Measurements from ENCODE around the gene ZBTB48. TPM values are rescaled to one million over a fixed set of nuclear protein-coding genes. Genes with fewer than 3 reads are reported as not detected.

Gene ZBTB48
- total and polyA plus RNA-seq, 4 donors, result 8.3 to 18.1 (median 13.1) TPM

DNA sequence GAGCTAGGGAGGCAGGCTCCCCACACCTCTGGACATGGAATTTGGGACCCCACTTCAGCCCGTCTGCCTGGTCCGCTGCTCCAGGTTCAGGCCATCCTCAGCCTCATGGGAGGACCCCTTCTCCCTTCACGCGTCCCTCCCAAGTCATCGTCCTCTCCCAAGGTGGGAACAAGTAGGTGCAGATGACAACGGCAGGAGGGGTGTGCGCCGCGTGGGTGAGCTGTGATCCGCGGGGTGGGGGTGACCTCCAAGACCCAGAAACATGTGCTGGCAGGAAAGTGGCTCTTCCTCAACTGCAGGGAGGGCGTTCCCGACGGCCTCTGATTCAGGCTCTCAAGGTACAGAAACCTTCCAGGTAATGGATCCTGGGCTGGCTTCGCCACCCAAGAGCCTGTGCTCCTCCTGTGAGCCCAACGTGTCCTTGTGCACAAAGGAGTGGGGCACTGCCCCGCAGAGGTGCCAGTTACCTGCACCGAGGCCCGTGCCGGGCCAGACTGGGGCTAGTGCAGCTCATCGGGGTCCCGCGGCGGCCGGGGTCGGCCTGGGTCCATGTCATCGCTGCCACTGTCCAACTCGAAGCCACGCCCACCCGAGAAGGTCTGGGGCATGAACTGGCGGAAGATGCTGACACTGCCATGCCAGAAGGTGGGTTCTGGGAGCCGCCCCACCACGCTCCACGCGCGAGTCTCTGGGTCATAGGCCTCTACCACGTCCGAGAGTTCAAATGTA is 13.2 kb downstream of the ZBTB48 start:
- no peak for DNase-seq (ENCODE audit: low spot score)

DNA sequence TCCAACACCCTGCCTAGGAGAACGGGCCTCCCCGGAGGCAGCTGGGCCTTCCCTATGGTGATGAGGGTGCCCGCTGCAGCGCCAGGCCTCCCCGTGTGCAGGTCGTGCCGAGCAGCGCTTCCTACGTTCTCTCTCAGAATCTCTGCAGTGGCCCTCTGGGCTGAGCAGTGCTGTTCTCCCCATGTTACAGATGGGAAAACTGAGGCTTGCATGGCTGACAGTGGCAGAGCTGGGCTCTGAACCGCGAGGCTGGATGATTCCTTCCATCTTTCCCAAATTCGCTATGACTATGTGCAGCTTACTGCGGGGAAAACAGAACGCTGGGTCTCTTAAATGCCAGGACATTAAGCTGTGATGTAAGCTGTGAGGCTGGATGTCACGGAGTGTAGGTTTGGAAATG is 14.0 kb downstream of the ZBTB48 start:
- H3K36me3 ChIP-seq (ENCODE audit: control insufficient read depth in 4 of 4, insufficient read depth in 3 of 4, low read depth in 1 of 4, low read length in 3 of 4), result peaks cover 26 to 71% (median 47%) of the 10 kb centered on the region in 4 donors
- no peaks in the 10 kb centered on the region for H3K9me3 ChIP-seq (ENCODE audit: control insufficient read depth in 4 of 4, low read length in 3 of 4)
- no peak for DNase-seq (ENCODE audit: low spot score)
- no peak overlapping the region for H3K9ac ChIP-seq (ENCODE audit: low read depth in 1 of 2, low read length in 2 of 2)
- peaks cover 0 to 19% (median 11%) of the 10 kb centered on the region in 4 donors for H3K4me1 ChIP-seq (ENCODE audit: control insufficient read depth in 4 of 4, insufficient read depth in 4 of 4, low read length in 3 of 4)
- TF ChIP-seq, protein P1, sequence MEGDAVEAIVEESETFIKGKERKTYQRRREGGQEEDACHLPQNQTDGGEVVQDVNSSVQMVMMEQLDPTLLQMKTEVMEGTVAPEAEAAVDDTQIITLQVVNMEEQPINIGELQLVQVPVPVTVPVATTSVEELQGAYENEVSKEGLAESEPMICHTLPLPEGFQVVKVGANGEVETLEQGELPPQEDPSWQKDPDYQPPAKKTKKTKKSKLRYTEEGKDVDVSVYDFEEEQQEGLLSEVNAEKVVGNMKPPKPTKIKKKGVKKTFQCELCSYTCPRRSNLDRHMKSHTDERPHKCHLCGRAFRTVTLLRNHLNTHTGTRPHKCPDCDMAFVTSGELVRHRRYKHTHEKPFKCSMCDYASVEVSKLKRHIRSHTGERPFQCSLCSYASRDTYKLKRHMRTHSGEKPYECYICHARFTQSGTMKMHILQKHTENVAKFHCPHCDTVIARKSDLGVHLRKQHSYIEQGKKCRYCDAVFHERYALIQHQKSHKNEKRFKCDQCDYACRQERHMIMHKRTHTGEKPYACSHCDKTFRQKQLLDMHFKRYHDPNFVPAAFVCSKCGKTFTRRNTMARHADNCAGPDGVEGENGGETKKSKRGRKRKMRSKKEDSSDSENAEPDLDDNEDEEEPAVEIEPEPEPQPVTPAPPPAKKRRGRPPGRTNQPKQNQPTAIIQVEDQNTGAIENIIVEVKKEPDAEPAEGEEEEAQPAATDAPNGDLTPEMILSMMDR (IDR thresholded peaks at IDR 0.05; ENCODE audit: low read depth, low read length, missing input control), result no peak
- TF ChIP-seq, protein P2, sequence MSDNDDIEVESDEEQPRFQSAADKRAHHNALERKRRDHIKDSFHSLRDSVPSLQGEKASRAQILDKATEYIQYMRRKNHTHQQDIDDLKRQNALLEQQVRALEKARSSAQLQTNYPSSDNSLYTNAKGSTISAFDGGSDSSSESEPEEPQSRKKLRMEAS (IDR thresholded peaks at IDR 0.05), result no peak
- TF ChIP-seq, protein P3, sequence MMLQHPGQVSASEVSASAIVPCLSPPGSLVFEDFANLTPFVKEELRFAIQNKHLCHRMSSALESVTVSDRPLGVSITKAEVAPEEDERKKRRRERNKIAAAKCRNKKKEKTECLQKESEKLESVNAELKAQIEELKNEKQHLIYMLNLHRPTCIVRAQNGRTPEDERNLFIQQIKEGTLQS (IDR thresholded peaks at IDR 0.05), result no peak
- no peaks in the 10 kb centered on the region for H3K27me3 ChIP-seq (ENCODE audit: control insufficient read depth in 4 of 4, insufficient read depth in 4 of 4, low read length in 3 of 4)
- WGBS, result 96% methylated on average over 15 of the region's 15 CpGs
- H3K4me3 ChIP-seq (ENCODE audit: low read depth in 1 of 3, low read length in 3 of 3), result no peak overlapping the region
- no peak overlapping the region for H3K27ac ChIP-seq (ENCODE audit: low read depth in 1 of 2, low read length in 2 of 2)

More for the DNA sequence above, 13.2 kb downstream of the ZBTB48 start:
- no peak overlapping the region for H3K9ac ChIP-seq (ENCODE audit: low read depth in 1 of 2, low read length in 2 of 2)
- TF ChIP-seq GABPA (IDR thresholded peaks at IDR 0.05 in 1 of 2, conservative IDR thresholded peaks at IDR 0.05 in 1 of 2), result no peak
- H3K9me3 ChIP-seq (ENCODE audit: control insufficient read depth in 4 of 4, low read length in 3 of 4), result no peaks in the 10 kb centered on the region
- H3K36me3 ChIP-seq (ENCODE audit: control insufficient read depth in 4 of 4, insufficient read depth in 3 of 4, low read depth in 1 of 4, low read length in 3 of 4), result peaks cover 28 to 79% (median 50%) of the 10 kb centered on the region in 4 donors
- H3K27me3 ChIP-seq (ENCODE audit: control insufficient read depth in 4 of 4, insufficient read depth in 4 of 4, low read length in 3 of 4), result no peaks in the 10 kb centered on the region
- 95% methylated on average over 38 of the region's 38 CpGs for WGBS
- H3K4me3 ChIP-seq (ENCODE audit: low read depth in 1 of 3, low read length in 3 of 3), result no peak overlapping the region
- peaks cover 0 to 17% (median 10%) of the 10 kb centered on the region in 4 donors for H3K4me1 ChIP-seq (ENCODE audit: control insufficient read depth in 4 of 4, insufficient read depth in 4 of 4, low read length in 3 of 4)
- no peak overlapping the region for H3K27ac ChIP-seq (ENCODE audit: low read depth in 1 of 2, low read length in 2 of 2)

DNA sequence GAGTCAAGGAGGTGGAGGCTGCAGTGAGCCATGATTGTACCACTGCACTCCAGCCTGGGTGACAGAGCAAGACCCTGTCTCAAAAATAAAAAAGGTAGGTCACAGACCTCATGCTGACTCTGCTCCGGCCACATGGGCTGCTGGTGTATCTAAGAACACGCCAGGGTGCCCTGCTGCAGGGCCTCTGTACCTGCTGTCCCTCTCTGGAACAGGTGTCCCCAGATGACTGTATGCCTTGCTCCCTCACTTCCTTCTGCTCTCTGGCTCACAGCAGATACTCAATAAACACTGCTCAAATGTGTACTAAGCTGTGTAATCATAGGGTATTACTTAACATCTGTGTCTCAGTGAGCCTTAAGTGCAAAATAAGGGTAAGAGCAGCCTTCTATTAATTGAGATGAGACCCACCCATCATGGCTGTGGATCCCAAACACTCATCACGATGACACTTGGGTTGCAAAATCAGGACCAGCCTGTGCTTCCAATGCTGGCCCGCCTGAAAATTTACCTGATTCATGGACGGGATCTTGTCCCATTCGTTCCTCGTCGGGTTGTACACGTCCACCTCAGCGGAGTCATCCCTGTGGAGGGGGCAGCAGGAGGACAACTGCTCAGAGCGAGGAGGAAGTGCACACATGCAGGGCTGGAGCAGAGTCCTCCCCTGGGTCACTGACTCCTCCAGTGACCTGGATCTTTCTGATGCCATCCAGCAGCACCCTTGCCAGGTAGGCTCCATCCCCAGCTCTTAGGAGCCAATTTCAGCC is 15.4 kb downstream of the ZBTB48 start:
- H3K27ac ChIP-seq (ENCODE audit: low read depth in 1 of 2, low read length in 2 of 2), result no peak overlapping the region
- no peak for DNase-seq (ENCODE audit: low spot score)
- H3K4me3 ChIP-seq (ENCODE audit: low read depth in 1 of 3, low read length in 3 of 3), result no peak overlapping the region
- H3K4me1 ChIP-seq (ENCODE audit: control insufficient read depth in 4 of 4, insufficient read depth in 4 of 4, low read length in 3 of 4), result peaks cover 3 to 33% (median 22%) of the 10 kb centered on the region in 4 donors
- H3K9me3 ChIP-seq (ENCODE audit: control insufficient read depth in 4 of 4, low read length in 3 of 4), result no peaks in the 10 kb centered on the region
- H3K27me3 ChIP-seq (ENCODE audit: control insufficient read depth in 4 of 4, insufficient read depth in 4 of 4, low read length in 3 of 4), result no peaks in the 10 kb centered on the region
- no peak overlapping the region for H3K9ac ChIP-seq (ENCODE audit: low read depth in 1 of 2, low read length in 2 of 2)
- H3K36me3 ChIP-seq (ENCODE audit: control insufficient read depth in 4 of 4, insufficient read depth in 3 of 4, low read depth in 1 of 4, low read length in 3 of 4), result peaks cover 25 to 59% (median 41%) of the 10 kb centered on the region in 4 donors
- WGBS, result 89% methylated on average over 11 of the region's 11 CpGs
- no peak for TF ChIP-seq JUND (IDR thresholded peaks at IDR 0.05)
- TF ChIP-seq TAF1 (conservative IDR thresholded peaks at IDR 0.05), result no peak
- no peak for TF ChIP-seq YY1 (IDR thresholded peaks at IDR 0.05)
- TF ChIP-seq FOXA1 (IDR thresholded peaks at IDR 0.05), result no peak
- TF ChIP-seq, protein P2 (IDR thresholded peaks at IDR 0.05), result no peak
- TF ChIP-seq RXRA (IDR thresholded peaks at IDR 0.05), result no peak
- TF ChIP-seq, protein P3 (IDR thresholded peaks at IDR 0.05), result no peak
- no peak for TF ChIP-seq FOXA2 (IDR thresholded peaks at IDR 0.05)
- TF ChIP-seq, protein P1 (IDR thresholded peaks at IDR 0.05; ENCODE audit: low read depth, low read length, missing input control), result no peak
- no peak for TF ChIP-seq HNF4G (IDR thresholded peaks at IDR 0.05)
- no peak for TF ChIP-seq EGR1 (IDR thresholded peaks at IDR 0.05; ENCODE audit: low read depth in 2 of 2)
- TF ChIP-seq SP1 (IDR thresholded peaks at IDR 0.05), result no peak
- TF ChIP-seq, protein P4, sequence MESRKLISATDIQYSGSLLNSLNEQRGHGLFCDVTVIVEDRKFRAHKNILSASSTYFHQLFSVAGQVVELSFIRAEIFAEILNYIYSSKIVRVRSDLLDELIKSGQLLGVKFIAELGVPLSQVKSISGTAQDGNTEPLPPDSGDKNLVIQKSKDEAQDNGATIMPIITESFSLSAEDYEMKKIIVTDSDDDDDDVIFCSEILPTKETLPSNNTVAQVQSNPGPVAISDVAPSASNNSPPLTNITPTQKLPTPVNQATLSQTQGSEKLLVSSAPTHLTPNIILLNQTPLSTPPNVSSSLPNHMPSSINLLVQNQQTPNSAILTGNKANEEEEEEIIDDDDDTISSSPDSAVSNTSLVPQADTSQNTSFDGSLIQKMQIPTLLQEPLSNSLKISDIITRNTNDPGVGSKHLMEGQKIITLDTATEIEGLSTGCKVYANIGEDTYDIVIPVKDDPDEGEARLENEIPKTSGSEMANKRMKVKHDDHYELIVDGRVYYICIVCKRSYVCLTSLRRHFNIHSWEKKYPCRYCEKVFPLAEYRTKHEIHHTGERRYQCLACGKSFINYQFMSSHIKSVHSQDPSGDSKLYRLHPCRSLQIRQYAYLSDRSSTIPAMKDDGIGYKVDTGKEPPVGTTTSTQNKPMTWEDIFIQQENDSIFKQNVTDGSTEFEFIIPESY (IDR thresholded peaks at IDR 0.05), result no peak
- TF ChIP-seq RAD21 (IDR thresholded peaks at IDR 0.05), result no peak
- TF ChIP-seq HNF4A (conservative IDR thresholded peaks at IDR 0.05), result no peak
- no peak for TF ChIP-seq GABPA (IDR thresholded peaks at IDR 0.05 in 1 of 2, conservative IDR thresholded peaks at IDR 0.05 in 1 of 2)
